Neural cell (in vitro differentiated cells): ENCODE data around the gene MEGF6. TPM values are rescaled to one million over a fixed set of nuclear protein-coding genes. Genes with fewer than 3 reads are reported as not detected.
A peak's percentile ranks its signal among the peaks of the same experiment; 100 is the strongest.

ENCODE experiments used
- H2AFZ ChIP-seq: fragments of 200-600, 300-800 bp; sonication (generic), shearing (Covaris generic); 2 replicates; pipeline ENCODE4 v1.6.0; 2014; ENCODE audit warnings: low read depth, mild to moderate bottlenecking, antibody characterized with exemption, low read length, moderate library complexity
- H3F3A ChIP-seq: fragments of 200-600 bp; shearing (Covaris generic); 2 replicates; pipeline ENCODE4 v1.6.1; 2016; ENCODE audit warnings: mild to moderate bottlenecking, moderate library complexity, mixed read lengths, antibody characterized with exemption, low read length; ENCODE audit not compliant: insufficient read depth, poor library complexity, severe bottlenecking
- H3K27ac ChIP-seq: fragments of 200-600, 300-800 bp; sonication (generic), shearing (Covaris generic); 2 replicates; pipeline ENCODE4 v1.5.1; 2014; ENCODE audit warnings: mild to moderate bottlenecking, low read length, moderate library complexity
- H3K27me3 ChIP-seq: fragments of 300-800, 200-600 bp; sonication (generic), shearing (Covaris generic); 2 replicates; pipeline ENCODE4 v1.6.0; 2014; ENCODE audit warnings: mild to moderate bottlenecking, low read depth, low read length, moderate library complexity; ENCODE audit not compliant: insufficient read depth
- H3K36me3 ChIP-seq: fragments of 300-800, 200-600 bp; sonication (generic), shearing (Covaris generic); 2 replicates; pipeline ENCODE4 v1.5.1; 2014; ENCODE audit warnings: mild to moderate bottlenecking, antibody characterized with exemption, low read length, moderate library complexity; ENCODE audit not compliant: insufficient read depth
- H3K4me2 ChIP-seq: fragments of 300-800, 200-600 bp; sonication (generic), shearing (Covaris generic); 2 replicates; pipeline ENCODE4 v1.6.0; 2014; ENCODE audit warnings: mild to moderate bottlenecking, low read length
- H3K4me3 ChIP-seq: fragments of 300-800, 200-600 bp; sonication (generic), shearing (Covaris generic); 2 replicates; pipeline ENCODE4 v1.5.1; 2014; ENCODE audit warnings: mild to moderate bottlenecking, low read length, moderate library complexity
- H3K79me2 ChIP-seq: fragments of 200-600 bp; shearing (Covaris generic); replicated peaks from 2 replicates; pipeline ENCODE4 v1.6.0; 2014; ENCODE audit warnings: mild to moderate bottlenecking, low read length, moderate library complexity; ENCODE audit not compliant: insufficient read depth
- H3K9ac ChIP-seq: fragments of 300-800, 200-600 bp; sonication (generic), shearing (Covaris generic); 2 replicates; pipeline ENCODE4 v1.6.1; 2016; ENCODE audit warnings: mild to moderate bottlenecking, low read length, mixed read lengths
- H3K9me2 ChIP-seq: fragments of 200-600 bp; shearing (Covaris generic); 2 replicates; pipeline ENCODE4 v1.6.1; 2016; ENCODE audit warnings: mild to moderate bottlenecking, low read length, mixed read lengths; ENCODE audit not compliant: insufficient read depth
- H3K9me3 ChIP-seq: fragments of 200-600, 300-800 bp; sonication (generic), shearing (Covaris generic); 2 replicates; pipeline ENCODE4 v1.6.1; 2016; ENCODE audit warnings: mild to moderate bottlenecking, mixed run types, low read length, moderate library complexity, mixed read lengths
- H4K20me1 ChIP-seq: fragments of 200-600 bp; shearing (Covaris generic); 2 replicates; pipeline ENCODE4 v1.6.1; 2016; ENCODE audit warnings: mild to moderate bottlenecking, mixed run types; ENCODE audit not compliant: insufficient read depth
- EP300 ChIP-seq: fragments of 450-650 bp; conservative IDR thresholded peaks from 2 replicates; pipeline ENCODE4 v1.6.1; 2014; ENCODE audit warnings: antibody characterized with exemption, mild to moderate bottlenecking, moderate library complexity; ENCODE audit not compliant: poor library complexity, severe bottlenecking
- EZH2 ChIP-seq: fragments of 200-600, 300-800 bp; shearing (Covaris generic), sonication (generic); IDR thresholded peaks from 2 replicates; pipeline ENCODE4 v1.6.1; 2014; ENCODE audit warnings: antibody characterized with exemption, low read length, borderline replicate concordance, mild to moderate bottlenecking; ENCODE audit not compliant: insufficient read depth, poor library complexity, severe bottlenecking
- MXI1 ChIP-seq: fragments of 450-650 bp; conservative IDR thresholded peaks from 2 replicates; pipeline ENCODE4 v1.6.1; 2014; ENCODE audit warnings: antibody characterized with exemption, mild to moderate bottlenecking; ENCODE audit not compliant: poor library complexity, severe bottlenecking
- POLR2AphosphoS5 ChIP-seq: IDR thresholded peaks from 2 replicates; pipeline ENCODE4 v1.6.1; 2012
- RAD21 ChIP-seq: fragments of 450-650 bp; conservative IDR thresholded peaks from 2 replicates; pipeline ENCODE4 v1.6.1; 2014; ENCODE audit warnings: antibody characterized with exemption, mild to moderate bottlenecking, moderate library complexity
- SMC3 ChIP-seq: fragments of 450-650 bp; conservative IDR thresholded peaks from 2 replicates; pipeline ENCODE4 v1.6.1; 2014; ENCODE audit warnings: antibody characterized with exemption, mild to moderate bottlenecking, moderate library complexity; ENCODE audit not compliant: poor library complexity
- TAF1 ChIP-seq: IDR thresholded peaks from 2 replicates; pipeline ENCODE4 v1.6.1; 2012; ENCODE audit warnings: low read depth
- polyA plus RNA-seq: library from polyadenylated mRNA; depleted of rRNA; stranded (reverse); fragments of >200 nt; gene quantifications from 2 replicates; pipeline ENCODE4 v1.2.3, GENCODE V29; 2014
- TF ChIP-seq, protein P1 (sequence below): fragments of 450-650 bp; IDR thresholded peaks from 2 replicates; pipeline ENCODE4 v1.5.1; 2014; ENCODE audit warnings: antibody characterized with exemption, mild to moderate bottlenecking, moderate library complexity; ENCODE audit not compliant: poor library complexity, severe bottlenecking
- TF ChIP-seq, protein P2 (sequence below): IDR thresholded peaks from 2 replicates; pipeline ENCODE4 v1.6.1; 2012; ENCODE audit warnings: borderline replicate concordance

The MEGF6 gene
- polyA plus RNA-seq, 1 donor from 2014 or later = 6.0 TPM

DNA sequence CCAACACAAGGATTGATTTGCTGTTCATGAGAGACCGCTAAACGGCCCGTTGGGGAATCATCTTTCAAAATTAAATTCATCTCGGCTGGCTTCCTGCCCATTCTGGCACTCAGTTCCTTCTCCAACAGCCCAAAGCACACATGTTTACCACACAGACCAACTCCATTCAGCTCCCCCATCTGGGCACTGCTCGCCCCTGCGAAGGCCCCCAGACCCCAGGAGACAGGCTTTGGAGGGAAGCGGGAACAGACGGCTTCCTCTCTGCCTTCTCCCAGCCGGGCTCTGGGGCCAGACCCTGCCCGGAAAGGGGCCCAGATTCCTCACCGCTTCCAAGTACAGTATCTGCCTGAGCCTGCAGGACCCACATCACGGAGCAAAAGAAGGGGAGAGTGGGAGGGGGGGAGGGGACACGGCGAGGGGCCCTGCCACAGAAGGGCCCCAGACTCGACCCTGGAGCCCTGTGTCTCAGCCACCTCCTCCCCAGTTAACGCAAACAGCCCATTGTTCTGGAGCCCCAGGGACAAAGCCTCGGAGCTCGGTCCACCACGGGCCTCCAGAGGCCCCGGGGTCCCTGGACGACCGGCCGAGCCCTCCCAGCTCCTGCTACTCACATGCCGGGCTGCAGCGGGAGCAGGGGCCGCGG, 660 bp downstream of the MEGF6 start:
- TF ChIP-seq SMC3 (no peak), EZH2 (no peak), TAF1 (no peak), POLR2AphosphoS5 (no peak), EP300 (no peak), MXI1 (no peak), RAD21 (no peak)
- TF ChIP-seq, protein P1, sequence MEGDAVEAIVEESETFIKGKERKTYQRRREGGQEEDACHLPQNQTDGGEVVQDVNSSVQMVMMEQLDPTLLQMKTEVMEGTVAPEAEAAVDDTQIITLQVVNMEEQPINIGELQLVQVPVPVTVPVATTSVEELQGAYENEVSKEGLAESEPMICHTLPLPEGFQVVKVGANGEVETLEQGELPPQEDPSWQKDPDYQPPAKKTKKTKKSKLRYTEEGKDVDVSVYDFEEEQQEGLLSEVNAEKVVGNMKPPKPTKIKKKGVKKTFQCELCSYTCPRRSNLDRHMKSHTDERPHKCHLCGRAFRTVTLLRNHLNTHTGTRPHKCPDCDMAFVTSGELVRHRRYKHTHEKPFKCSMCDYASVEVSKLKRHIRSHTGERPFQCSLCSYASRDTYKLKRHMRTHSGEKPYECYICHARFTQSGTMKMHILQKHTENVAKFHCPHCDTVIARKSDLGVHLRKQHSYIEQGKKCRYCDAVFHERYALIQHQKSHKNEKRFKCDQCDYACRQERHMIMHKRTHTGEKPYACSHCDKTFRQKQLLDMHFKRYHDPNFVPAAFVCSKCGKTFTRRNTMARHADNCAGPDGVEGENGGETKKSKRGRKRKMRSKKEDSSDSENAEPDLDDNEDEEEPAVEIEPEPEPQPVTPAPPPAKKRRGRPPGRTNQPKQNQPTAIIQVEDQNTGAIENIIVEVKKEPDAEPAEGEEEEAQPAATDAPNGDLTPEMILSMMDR = no peak
- TF ChIP-seq, protein P2, sequence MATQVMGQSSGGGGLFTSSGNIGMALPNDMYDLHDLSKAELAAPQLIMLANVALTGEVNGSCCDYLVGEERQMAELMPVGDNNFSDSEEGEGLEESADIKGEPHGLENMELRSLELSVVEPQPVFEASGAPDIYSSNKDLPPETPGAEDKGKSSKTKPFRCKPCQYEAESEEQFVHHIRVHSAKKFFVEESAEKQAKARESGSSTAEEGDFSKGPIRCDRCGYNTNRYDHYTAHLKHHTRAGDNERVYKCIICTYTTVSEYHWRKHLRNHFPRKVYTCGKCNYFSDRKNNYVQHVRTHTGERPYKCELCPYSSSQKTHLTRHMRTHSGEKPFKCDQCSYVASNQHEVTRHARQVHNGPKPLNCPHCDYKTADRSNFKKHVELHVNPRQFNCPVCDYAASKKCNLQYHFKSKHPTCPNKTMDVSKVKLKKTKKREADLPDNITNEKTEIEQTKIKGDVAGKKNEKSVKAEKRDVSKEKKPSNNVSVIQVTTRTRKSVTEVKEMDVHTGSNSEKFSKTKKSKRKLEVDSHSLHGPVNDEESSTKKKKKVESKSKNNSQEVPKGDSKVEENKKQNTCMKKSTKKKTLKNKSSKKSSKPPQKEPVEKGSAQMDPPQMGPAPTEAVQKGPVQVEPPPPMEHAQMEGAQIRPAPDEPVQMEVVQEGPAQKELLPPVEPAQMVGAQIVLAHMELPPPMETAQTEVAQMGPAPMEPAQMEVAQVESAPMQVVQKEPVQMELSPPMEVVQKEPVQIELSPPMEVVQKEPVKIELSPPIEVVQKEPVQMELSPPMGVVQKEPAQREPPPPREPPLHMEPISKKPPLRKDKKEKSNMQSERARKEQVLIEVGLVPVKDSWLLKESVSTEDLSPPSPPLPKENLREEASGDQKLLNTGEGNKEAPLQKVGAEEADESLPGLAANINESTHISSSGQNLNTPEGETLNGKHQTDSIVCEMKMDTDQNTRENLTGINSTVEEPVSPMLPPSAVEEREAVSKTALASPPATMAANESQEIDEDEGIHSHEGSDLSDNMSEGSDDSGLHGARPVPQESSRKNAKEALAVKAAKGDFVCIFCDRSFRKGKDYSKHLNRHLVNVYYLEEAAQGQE = no peak
- Histone ChIP-seq H3K4me3 (peak overlapping the region; percentile 70), H3K9me3 (no peaks in the 10 kb centered on the region), H3K9ac (peak overlapping the region; percentile 34), H3K27me3 (peaks cover 8% of the 10 kb centered on the region), H4K20me1 (no peaks in the 10 kb centered on the region), H3K9me2 (no peaks in the 10 kb centered on the region), H3K27ac (no peak overlapping the region), H3K36me3 (no peaks in the 10 kb centered on the region), H3K79me2 (no peaks in the 10 kb centered on the region), H3K4me2 (peak overlapping the region; percentile 35), H3F3A (no peaks in the 10 kb centered on the region), H2AFZ (no peak overlapping the region)

DNA sequence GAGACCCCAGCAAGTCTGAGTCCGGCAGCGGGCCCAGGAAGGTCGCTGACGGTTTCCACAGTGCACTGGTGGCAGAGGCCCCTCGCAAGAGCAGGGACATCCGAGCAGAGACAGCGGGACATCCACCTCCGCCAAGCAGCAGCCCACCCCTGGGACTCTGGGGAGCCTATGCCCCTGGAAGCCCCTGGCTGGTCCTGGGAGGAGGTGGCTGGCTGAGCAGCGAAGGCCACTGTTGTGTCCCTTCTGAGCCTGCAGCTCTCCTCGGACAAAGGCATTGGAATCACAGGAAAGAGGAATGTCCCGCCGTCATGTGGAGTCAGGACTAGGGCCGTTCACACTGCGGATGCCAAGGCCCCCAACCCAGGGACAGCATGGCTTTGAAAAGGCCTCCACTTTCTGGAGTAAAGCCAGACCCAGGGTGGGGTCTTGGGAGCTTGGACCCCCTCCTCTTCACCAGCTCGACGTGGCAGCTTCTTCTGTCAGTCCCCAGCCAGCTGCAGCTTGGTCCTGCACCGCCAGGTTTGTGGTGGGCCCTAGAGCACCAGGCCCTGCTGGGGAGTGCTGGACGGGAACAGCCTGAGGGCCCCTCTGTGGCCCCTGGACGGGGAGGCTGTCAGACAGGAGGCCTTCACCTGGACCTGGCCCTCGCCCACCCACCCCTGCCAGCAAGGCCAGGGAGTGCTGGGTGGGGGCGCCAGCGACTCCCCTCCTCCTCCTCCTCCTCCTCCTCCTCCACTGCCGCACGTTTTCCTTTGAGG, 1.4 kb downstream of the MEGF6 start:
- Histone ChIP-seq H3K4me2 (no peak overlapping the region), H3K27me3 (peaks cover 8% of the 10 kb centered on the region), H4K20me1 (no peaks in the 10 kb centered on the region), H3K4me3 (peak overlapping the region; percentile 70), H3K9me2 (no peaks in the 10 kb centered on the region), H2AFZ (no peak overlapping the region), H3K9me3 (no peaks in the 10 kb centered on the region), H3F3A (no peaks in the 10 kb centered on the region), H3K36me3 (no peaks in the 10 kb centered on the region), H3K27ac (no peak overlapping the region), H3K79me2 (no peaks in the 10 kb centered on the region), H3K9ac (no peak overlapping the region)
- no peak for TF ChIP-seq EP300
